Caco-2 (cell line): ENCODE results near the gene MAPKAP1. TPM values are rescaled to one million over a fixed set of nuclear protein-coding genes. Genes with fewer than 3 reads are reported as not detected.

ENCODE experiments used
- BruUV-seq: library from RNA; stranded (reverse); fragments of 400-500 nt; replicated peaks from 2 replicates; lab custom pipeline; 2021; lab: Mats Ljungman, UMichigan
- CTCF ChIA-PET: fragments of 300-600 bp; sonication (Branson Sonifier 250); formaldehyde crosslinking; loops from one replicate; lab custom pipeline; 2022; ENCODE audit warnings: antibody characterized with exemption; lab: Charles Lee
- POLR2A ChIA-PET: fragments of 300-600 bp; sonication (Branson Sonifier 250); formaldehyde crosslinking; loops from one replicate; lab custom pipeline; 2022; ENCODE audit warnings: antibody characterized with exemption; lab: Charles Lee
- DNase-seq, 2 experiments: peaks; one replicate each; pipeline versions ENCODE4 v3.0.0 to v3.0.0-alpha.2; 2020 to 2022
- H3K27me3 ChIP-seq: replicated peaks from 2 replicates; pipeline ENCODE4 v1.6.0; 2011; ENCODE audit warnings: low read length; ENCODE audit not compliant: control insufficient read depth, insufficient read depth
- H3K36me3 ChIP-seq: 2 replicates; pipeline ENCODE4 v1.5.1; 2011; ENCODE audit warnings: low read length; ENCODE audit not compliant: control insufficient read depth, insufficient read depth
- H3K4me1 ChIP-seq: fragments of 250-450 bp; sonication (Bioruptor Pico); 2 replicates; pipeline ENCODE4 v1.5.1; 2020; ENCODE audit warnings: mild to moderate bottlenecking
- H3K4me3 ChIP-seq: 2 replicates; pipeline ENCODE4 v1.5.1; 2011; ENCODE audit warnings: low read depth, mild to moderate bottlenecking, control low read depth, low read length
- H3K9me3 ChIP-seq: fragments of 250-450 bp; sonication (Bioruptor Pico); 2 replicates; pipeline ENCODE4 v1.5.1; 2020; ENCODE audit warnings: mild to moderate bottlenecking, moderate library complexity
- H3K27ac Mint-ChIP-seq: one replicate; pipeline ENCODE4 v1.8.0; 2022; ENCODE audit warnings: mixed read lengths; ENCODE audit not compliant: unreplicated experiment
- H3K27me3 Mint-ChIP-seq: one replicate; pipeline ENCODE4 v1.8.0; 2022; ENCODE audit warnings: mixed read lengths; ENCODE audit not compliant: insufficient read depth, unreplicated experiment
- H3K36me3 Mint-ChIP-seq: one replicate; pipeline ENCODE4 v1.8.0; 2022; ENCODE audit warnings: mild to moderate bottlenecking, mixed read lengths; ENCODE audit not compliant: insufficient read depth, unreplicated experiment
- H3K4me1 Mint-ChIP-seq: one replicate; pipeline ENCODE4 v1.8.0; 2022; ENCODE audit warnings: low read depth, mixed read lengths; ENCODE audit not compliant: unreplicated experiment
- H3K4me3 Mint-ChIP-seq: one replicate; pipeline ENCODE4 v1.8.0; 2022; ENCODE audit warnings: mild to moderate bottlenecking, moderate library complexity, mixed read lengths; ENCODE audit not compliant: unreplicated experiment
- H3K9me3 Mint-ChIP-seq: one replicate; pipeline ENCODE4 v1.8.0; 2022; ENCODE audit warnings: mixed read lengths; ENCODE audit not compliant: unreplicated experiment
- CTCF ChIP-seq, 2 experiments: fragments of 200-600 bp in 1 of 2; IDR thresholded peaks; 1 replicate in 1 of 2; 2 replicates in 1 of 2; pipeline versions ENCODE4 v1.5.1 to v1.8.0; 2011 to 2022; ENCODE audit warnings: antibody characterized with exemption in 1 of 2, control low read depth in 1 of 2, inconsistent platforms in 1 of 2, low read depth in 1 of 2, low read length in 1 of 2, mild to moderate bottlenecking in 1 of 2, moderate library complexity in 1 of 2; ENCODE audit not compliant: insufficient read depth in 1 of 2, severe bottlenecking in 1 of 2, unreplicated experiment in 1 of 2
- intact Hi-C: fragments of 100-400 bp; cut with micrococcal nuclease; formaldehyde crosslinking; loops from one replicate; pipeline ENCODE4 v1.10.0; 2022; ENCODE audit not compliant: unreplicated experiment
- total RNA-seq: library from RNA; stranded (reverse); gene quantifications from 2 replicates; pipeline ENCODE4 v1.2.3, GENCODE V29; 2022

The MAPKAP1 gene
- total RNA-seq, 1 experiment from 2014 or later: 70.0 TPM

- H3K9me3 ChIP-seq: no peaks in the 10 kb centered on the region
- no TSS peak for BruUV-seq
- no peak overlapping the region for H3K4me3 ChIP-seq
- no peaks in the 10 kb centered on the region for H3K27me3 Mint-ChIP-seq
- POLR2A ChIA-PET: no interaction called here
- H3K4me1 ChIP-seq: peaks cover 15% of the 10 kb centered on the region
- no peak for DNase-seq
- H3K27ac Mint-ChIP-seq: peak overlapping the region; percentile 4
- intact Hi-C loops: loop anchor here (10.0 kb wide), 1 partner anchor 123 kb away; no protein-coding TSS in a partner anchor
- no peaks in the 10 kb centered on the region for H3K36me3 ChIP-seq
- peaks cover 12% of the 10 kb centered on the region for H3K36me3 Mint-ChIP-seq
- H3K4me3 Mint-ChIP-seq: no peak overlapping the region
- TF ChIP-seq CTCF (IDR thresholded peaks at IDR 0.05; ENCODE audit: insufficient read depth in 1 of 2, low read depth in 1 of 2, low read length in 1 of 2, severe bottlenecking in 1 of 2, unreplicated experiment in 1 of 2): no peak
- CTCF ChIA-PET: no interaction called here
- H3K27me3 ChIP-seq: no peaks in the 10 kb centered on the region
- no peaks in the 10 kb centered on the region for H3K9me3 Mint-ChIP-seq
- peaks cover 10% of the 10 kb centered on the region for H3K4me1 Mint-ChIP-seq
These were observed 294.8 kb downstream of the MAPKAP1 start for GRCh38 chr9:125412166-125412565.

DNA sequence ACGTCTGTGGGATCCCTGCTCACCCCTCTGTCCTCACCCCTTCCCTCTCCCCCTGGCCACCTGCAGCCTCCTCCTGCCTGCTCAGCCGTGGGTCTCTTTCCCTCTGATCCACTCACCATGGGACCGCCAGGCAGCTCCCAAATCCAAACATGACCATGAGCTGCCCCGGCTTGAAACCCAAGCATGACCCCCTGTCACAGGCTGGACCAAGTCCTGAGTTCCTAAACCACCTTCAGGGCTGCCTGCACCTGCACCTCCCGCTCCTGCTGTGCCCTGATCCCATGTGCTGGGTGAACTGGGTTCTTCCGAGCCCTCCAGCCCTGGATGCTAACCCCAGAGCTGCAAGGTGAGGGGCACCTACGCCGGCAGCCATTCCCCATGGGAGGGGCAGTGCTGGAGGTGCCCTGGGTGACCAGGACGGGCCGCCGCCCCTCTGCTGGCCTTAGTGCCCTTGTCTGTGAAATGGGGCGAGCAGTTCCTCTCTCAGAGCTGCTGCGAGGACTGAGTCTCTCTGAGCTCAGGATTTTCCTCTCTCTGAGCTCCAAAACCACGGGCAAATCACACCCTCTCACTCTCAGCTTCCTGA, 295.7 kb downstream of the MAPKAP1 start:
- TF ChIP-seq CTCF (IDR thresholded peaks at IDR 0.05; ENCODE audit: insufficient read depth in 1 of 2, low read depth in 1 of 2, low read length in 1 of 2, severe bottlenecking in 1 of 2, unreplicated experiment in 1 of 2): no peak
- Mint-ChIP-seq H3K9me3 (no peaks in the 10 kb centered on the region), H3K4me3 (peak overlapping the region; percentile 71), H3K27me3 (no peaks in the 10 kb centered on the region), H3K4me1 (peaks cover 10% of the 10 kb centered on the region), H3K27ac (peak overlapping the region; percentile 86), H3K36me3 (peaks cover 12% of the 10 kb centered on the region)
- intact Hi-C loops: loop anchor here (10.0 kb wide), 1 partner anchor 124 kb away; no protein-coding TSS in a partner anchor
- Histone ChIP-seq H3K27me3 (no peaks in the 10 kb centered on the region), H3K4me1 (peaks cover 15% of the 10 kb centered on the region), H3K4me3 (peak overlapping the region; percentile 78), H3K9me3 (no peaks in the 10 kb centered on the region), H3K36me3 (no peaks in the 10 kb centered on the region)
- BruUV-seq: no TSS peak
- POLR2A ChIA-PET: no interaction called here
- DNase-seq: no peak
- CTCF ChIA-PET: no interaction called here

GRCh38 chr9:125410522-125410894, 296.5 kb downstream of the MAPKAP1 start:
- Mint-ChIP-seq H3K36me3 (peaks cover 12% of the 10 kb centered on the region), H3K27me3 (no peaks in the 10 kb centered on the region), H3K4me1 (peaks cover 10% of the 10 kb centered on the region), H3K27ac (peak overlapping the region; percentile 86), H3K4me3 (peak overlapping the region; percentile 71), H3K9me3 (no peaks in the 10 kb centered on the region)
- intact Hi-C loops: loop anchor here (1.0 to 10.0 kb wide), 2 partner anchors 124 to 736 kb away; no protein-coding TSS in a partner anchor
- no peak for TF ChIP-seq CTCF (IDR thresholded peaks at IDR 0.05; ENCODE audit: insufficient read depth in 1 of 2, low read depth in 1 of 2, low read length in 1 of 2, severe bottlenecking in 1 of 2, unreplicated experiment in 1 of 2)
- H3K9me3 ChIP-seq: no peaks in the 10 kb centered on the region
- no peaks in the 10 kb centered on the region for H3K36me3 ChIP-seq
- DNase-seq: no peak
- CTCF ChIA-PET: interaction anchor here (1.1 kb wide), 1 partner anchor 49 kb away, joined by 3 read pairs; no protein-coding TSS in a partner anchor
- H3K4me1 ChIP-seq: peaks cover 15% of the 10 kb centered on the region
- peak overlapping the region; percentile 78 for H3K4me3 ChIP-seq
- H3K27me3 ChIP-seq: no peaks in the 10 kb centered on the region
- POLR2A ChIA-PET: no interaction called here
- BruUV-seq: TSS peak; percentile 16
